Dedifferentiated amniotic fluid mesenchymal stem cell (primary cell): ENCODE results near the gene PTPRB.

Experiments used
- DNase-seq: peaks from one replicate; pipeline ENCODE4 v3.0.0-alpha.2; 2016; ENCODE audit errors: extremely low spot score

Gene PTPRB

DNA sequence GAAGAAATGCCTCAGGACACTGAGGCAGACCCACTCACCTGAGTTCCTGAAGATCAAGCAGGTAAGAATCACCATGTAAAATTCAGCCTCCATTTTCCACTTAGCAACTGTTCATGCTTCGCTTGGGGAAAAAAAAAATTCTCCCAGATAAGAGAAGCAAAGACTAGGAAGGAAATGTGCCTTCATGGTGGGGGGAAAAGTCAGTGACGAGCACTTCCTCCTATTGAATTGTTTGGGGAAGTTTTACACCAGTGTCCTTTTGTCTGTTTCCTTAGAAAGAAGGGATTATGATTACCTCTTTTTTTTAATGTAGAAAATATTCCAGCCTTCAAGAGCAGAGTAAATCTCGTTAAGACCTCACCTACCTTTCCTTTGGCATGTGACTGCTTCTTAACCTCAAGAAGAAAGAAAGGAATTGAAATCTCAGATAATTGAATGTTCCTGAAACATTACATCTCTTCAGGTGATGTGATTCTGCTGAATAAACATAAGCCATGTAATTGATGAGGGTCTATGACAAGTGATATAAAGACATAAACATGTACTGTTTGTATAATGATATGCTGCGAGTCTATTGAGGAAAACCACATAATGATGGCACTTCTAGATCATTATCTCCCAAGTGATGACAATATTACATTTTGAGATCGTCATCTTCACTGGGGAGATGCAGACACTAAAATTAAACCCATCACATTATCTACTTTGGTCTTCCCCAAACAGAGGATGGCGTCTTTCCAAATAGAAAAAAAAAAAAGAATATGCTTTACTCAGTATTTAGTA is at the start of gene PTPRB:
TSS of gene PTPRB (minus strand) at position 127 of the 783 bp plus-strand sequence. CDS start at position 93, 34 bp downstream.
- no peak for DNase-seq

- DNase-seq, result no peak
Observed at GRCh38 chr12:70686907-70687306, 49.7 kb upstream of the PTPRB start.

DNA sequence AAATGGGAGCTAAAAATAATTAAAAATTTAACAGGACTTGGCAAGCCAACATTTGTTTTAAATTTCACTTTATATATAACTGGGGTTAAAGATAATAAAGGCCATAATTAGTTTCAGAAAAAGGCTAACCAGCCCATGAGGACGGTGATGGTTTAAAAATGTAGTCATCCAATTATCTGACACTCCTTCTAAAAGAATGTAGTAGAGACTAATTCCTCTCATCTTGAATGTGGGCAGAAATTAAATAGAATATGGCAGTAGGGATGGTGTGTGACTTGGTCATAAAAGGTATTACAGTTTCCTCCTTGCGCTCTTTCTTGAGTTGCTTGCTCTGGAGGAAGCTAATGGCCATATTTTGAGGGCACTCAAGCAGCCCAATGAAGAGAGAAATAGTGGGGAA is 49.1 kb upstream of the PTPRB start:
- no peak for DNase-seq

GRCh38 chr12:70683976-70684375 is 46.7 kb upstream of the PTPRB start:
- no peak for DNase-seq

DNA sequence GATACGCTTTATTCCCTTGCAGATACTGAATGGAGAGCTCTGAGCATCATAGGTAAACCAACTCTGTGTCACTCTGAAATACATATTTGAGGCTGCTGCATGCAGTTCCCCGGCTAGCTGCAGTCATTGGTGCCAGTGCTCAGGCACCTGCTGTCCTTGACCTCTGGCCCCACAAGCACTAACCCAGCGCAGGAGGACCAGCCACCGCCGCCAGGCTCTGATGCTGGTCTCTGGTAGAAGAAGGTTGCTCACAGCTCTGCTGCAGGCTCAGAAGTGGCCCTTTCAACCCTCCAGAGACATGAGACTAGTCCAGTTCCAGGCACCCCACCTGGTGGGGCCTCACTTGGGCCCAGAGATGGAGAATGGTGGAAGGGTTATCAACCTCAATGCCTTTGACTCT is 34.5 kb upstream of the PTPRB start:
- DNase-seq, result no peak

DNA sequence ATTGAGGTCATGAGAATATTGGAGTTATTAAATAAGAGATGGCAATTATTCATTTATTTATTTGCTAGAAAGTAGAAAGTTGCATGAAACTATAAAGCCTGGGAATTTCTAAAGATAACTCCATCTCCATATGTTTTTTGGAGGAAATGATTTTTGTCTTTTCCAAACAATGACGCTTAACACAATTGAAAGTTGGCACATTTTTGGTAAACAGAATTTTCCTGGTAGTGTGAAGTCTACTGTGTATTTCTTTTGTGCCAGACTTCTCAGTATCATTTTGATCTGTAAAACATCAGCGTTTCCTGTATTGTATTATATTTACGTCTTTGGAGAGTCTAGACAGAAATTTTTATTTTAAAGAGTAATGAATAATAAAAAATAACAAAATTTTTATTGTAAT is 33.7 kb upstream of the PTPRB start:
- DNase-seq, result no peak

DNA sequence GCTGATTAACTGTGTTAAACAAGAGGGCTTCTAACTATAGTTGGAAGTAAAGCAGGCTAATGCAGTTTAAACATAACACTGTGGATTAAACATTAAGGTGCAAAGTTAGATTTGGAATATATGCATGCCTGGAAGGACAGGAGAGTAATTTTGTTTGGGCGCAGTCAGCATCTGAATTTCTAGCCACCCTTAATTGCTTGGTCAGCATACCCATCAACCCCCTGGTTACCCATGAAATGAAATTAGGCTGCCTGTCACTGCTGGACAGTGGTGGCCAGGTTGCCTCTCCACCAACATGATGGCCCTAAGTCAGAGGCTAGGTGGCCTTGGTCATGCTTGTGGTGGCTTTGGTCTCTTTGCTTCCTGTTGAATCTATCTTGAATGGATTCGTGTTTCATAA is 30.0 kb upstream of the PTPRB start:
- no peak for DNase-seq

- DNase-seq, result no peak
Observed at GRCh38 chr12:70666364-70666763, 29.1 kb upstream of the PTPRB start.

DNA sequence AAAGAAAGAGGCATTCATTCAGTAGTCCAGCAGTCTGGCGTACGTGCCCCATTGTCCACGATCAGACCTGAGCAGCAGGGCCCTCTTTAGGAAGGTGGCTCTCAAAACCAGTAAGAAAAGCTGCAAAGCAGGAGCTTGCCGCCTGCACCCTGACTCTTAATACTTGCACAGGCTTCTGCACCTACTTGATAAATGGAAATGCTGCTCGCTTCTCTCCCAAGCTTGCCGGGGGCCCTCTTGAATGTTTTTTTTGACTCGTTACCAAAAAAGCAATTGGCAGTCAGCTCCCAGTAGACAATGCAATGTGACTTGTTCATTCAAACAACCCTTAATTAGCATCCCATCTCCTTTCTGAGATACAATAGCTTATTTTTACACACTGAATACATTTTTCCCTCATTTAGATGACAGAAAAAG is 27.2 kb upstream of the PTPRB start:
- no peak for DNase-seq

DNA sequence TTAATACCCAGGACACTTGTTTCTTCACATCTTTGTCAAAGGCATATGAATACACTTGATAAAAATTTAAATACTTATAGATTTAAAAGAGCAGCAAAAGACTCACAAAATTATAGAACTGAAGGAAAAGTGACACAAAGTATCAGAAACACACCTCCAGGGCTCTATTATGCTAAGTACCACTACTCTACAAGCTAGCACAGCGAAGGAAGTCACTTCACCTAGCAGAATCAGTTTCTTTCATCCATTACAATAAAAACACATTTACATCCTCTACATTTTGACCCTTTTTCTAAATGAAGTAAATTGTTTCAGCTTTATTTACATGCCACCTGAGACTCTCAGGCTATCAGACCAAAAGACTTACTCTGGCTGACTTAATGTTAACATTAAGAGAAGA is 26.6 kb upstream of the PTPRB start:
- DNase-seq, result no peak

DNA sequence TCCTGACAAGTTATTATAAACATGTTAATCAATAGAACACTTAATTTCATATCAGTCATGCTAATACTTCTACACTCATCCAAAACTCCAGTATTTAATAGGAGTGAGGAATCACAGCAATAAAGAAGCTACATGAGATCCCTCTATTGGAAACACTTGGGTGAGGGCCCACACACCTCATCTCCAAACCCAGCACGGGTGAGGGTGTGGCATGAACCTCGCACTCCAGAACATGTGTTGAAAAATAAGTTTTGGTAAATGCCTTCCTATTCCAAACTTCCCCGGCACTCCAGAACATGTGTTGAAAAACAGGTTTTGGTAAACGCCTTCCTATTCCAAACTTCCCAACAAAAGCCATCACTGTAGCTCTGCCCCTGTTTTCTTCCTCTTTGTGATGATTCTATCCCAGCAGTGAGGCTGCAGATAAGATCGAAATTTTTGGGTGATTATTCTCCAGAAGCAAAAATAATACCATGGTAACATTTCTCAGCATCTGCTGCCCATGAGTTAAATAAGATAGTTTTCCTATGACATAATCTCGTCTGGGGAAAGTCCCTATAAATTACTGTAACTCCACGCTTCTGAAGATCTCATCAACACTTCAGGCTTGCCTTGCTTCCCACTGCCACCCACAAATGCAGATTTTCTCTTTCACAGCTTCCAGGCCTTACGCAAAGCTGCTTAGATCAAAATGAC is 24.4 kb upstream of the PTPRB start:
- peak; percentile 88 for DNase-seq

- DNase-seq, result peak; percentile 39
Observed at GRCh38 chr12:70660620-70661219, 23.5 kb upstream of the PTPRB start.

GRCh38 chr12:70660002-70660604 is 22.9 kb upstream of the PTPRB start:
- no peak for DNase-seq

DNA sequence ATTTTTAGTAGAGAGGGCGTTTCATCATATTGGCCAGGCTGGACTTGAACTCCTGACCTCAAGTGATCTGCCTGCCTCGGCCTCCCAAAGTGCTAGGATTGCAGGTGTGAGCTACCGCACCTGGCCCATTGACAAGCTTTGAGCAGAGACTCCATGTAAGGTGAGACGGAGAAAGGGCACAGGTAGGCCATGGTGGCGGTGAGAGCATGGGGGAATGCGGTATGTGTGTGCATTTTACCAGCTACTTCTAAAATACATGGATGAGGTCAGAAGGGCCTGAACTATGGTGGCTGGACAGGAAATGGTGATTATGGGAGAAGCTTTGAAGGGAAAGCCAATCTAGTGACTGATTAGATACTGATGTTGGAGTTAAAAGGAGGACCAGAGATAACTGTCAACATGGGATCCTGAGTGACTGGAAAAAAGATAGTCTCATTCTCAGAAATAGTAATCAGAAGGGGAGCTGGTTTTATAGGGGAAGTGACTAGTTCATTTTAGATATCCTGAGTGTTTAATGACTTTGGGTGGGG is 21.9 kb upstream of the PTPRB start:
- DNase-seq, result no peak

DNA sequence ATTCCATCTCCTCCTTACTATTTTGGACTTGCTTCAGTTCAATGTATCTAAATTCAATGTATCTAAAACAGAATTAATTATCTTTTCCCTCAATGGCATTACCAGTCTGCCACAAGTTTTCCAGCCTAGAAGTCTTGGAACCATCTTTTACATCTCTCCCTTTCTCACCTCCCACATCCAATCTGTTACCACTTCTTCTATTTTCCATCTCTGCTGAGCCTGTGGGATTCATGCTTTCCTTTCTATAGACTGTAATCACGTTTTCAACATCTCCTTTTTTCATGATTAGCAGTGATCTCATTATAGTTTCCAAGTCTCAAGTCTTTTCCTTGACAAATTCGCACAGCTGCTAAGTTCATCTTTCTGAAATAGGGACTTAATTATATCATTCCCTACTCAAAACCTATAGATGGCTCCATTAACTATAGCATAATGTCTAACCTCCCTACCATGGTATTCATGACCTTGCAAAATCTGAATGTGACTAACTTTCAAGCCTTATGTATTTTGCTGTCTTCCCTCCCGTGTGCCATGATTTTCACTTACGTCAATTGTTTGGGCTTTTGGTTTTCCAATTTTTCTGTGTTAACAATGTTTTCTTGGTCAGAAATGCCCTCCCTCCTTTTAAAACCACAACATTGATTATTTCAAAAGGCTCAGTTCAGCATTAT is 20.5 kb upstream of the PTPRB start:
- no peak for DNase-seq

GRCh38 chr12:70652451-70652850 is 15.2 kb upstream of the PTPRB start:
- no peak for DNase-seq

DNA sequence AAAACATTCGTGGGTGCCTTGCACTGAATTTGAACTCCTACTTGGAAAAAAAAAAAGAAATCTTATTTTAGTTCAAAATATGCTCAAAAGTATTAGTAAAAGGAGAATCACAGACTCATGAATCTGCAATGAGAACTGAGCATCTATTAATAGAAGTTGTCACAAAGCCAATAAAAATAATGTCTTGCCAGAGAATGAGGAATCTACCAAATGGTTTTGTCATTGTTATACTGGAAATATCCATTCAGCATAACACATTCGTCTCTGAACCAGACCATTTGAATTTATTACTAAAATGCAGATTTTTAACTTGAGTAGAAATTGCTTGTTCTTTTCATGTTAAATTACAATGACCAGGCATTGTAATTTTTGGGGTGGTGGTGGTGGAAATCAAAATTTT is 11.6 kb upstream of the PTPRB start:
- peak; percentile 63 for DNase-seq

DNA sequence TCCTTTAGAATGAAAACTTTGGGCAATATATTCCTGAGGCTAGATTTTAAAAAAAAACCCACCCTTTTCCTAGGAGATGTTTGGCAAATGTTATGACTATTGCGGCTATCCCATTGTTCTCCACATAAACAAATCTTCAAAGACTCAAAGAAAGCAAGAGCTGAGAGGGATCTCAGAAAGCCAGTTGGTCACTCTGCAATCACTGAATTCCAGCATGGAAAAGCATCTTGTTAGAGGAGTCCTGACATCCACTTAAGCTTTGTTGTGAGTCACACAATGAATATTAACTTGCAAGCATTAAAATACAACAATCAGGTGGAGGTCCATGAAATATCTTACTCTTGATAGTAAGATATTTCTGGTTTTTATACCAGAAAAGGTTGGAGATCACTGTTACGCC is 11.0 kb upstream of the PTPRB start:
- no peak for DNase-seq

GRCh38 chr12:70646850-70647249 is 9.6 kb upstream of the PTPRB start:
- DNase-seq, result no peak

GRCh38 chr12:70645494-70646317 is 8.5 kb upstream of the PTPRB start:
- DNase-seq, result peak; percentile 69

- DNase-seq, result no peak
Observed at GRCh38 chr12:70644861-70645260, 7.6 kb upstream of the PTPRB start.
